GM12864 (cell line): ENCODE measurements around the gene LYZL6.

Experiments
- DNase-seq: peaks from one replicate; pipeline ENCODE4 v3.0.0-alpha.2; 2011; ENCODE audit warnings: low read depth
- H3K4me3 ChIP-seq: 2 replicates; pipeline ENCODE4 v1.5.1; 2011; ENCODE audit warnings: mild to moderate bottlenecking, low read depth, low read length, control low read depth
- CTCF ChIP-seq: IDR thresholded peaks from 2 replicates; pipeline ENCODE4 v1.5.1; 2011; ENCODE audit warnings: low read depth, mild to moderate bottlenecking, moderate library complexity, low read length, control low read depth, inconsistent platforms; ENCODE audit errors: missing control alignments

LYZL6 gene

GRCh38 chr17:35909408-35909807, 34.1 kb downstream of the LYZL6 start:
- no peak overlapping the region for H3K4me3 ChIP-seq
- no peak for TF ChIP-seq CTCF
- DNase-seq = no peak

- no peak overlapping the region for H3K4me3 ChIP-seq
- TF ChIP-seq CTCF = no peak
- no peak for DNase-seq
These were observed 35.8 kb downstream of the LYZL6 start for GRCh38 chr17:35907691-35908090.

GRCh38 chr17:35906926-35907637, 36.4 kb downstream of the LYZL6 start:
- no peak overlapping the region for H3K4me3 ChIP-seq
- no peak for TF ChIP-seq CTCF
- DNase-seq = no peak

- DNase-seq = no peak
- no peak overlapping the region for H3K4me3 ChIP-seq
- no peak for TF ChIP-seq CTCF
These were observed 37.2 kb downstream of the LYZL6 start for GRCh38 chr17:35906191-35906925.

- no peak for DNase-seq
- TF ChIP-seq CTCF = no peak
- no peak overlapping the region for H3K4me3 ChIP-seq
These were observed 40.1 kb downstream of the LYZL6 start for GRCh38 chr17:35903451-35903850.

- no peak overlapping the region for H3K4me3 ChIP-seq
- no peak for TF ChIP-seq CTCF
- DNase-seq = no peak
These were observed 41.8 kb downstream of the LYZL6 start for GRCh38 chr17:35901631-35902175.
